ENCODE results near the gene PKD2L1.
A peak's percentile ranks its signal among the peaks of the same experiment; 100 is the strongest.
"Not testable (repeated sequence)": the region's sequence is repeated elsewhere in the genome, so short reads cannot be mapped to it uniquely, and the experiment has no call there.

The PKD2L1 gene

GRCh38 chr10:100291356-100291755 is 38.7 kb downstream of the PKD2L1 start:
- FAIRE-seq (no peak), DNase-seq (ENCODE audit: insufficient read length, low spot score) (no peak)
- no peak for TF ChIP-seq CTCF (IDR thresholded peaks at IDR 0.05; ENCODE audit: insufficient read depth, missing control alignments)

GRCh38 chr10:100289641-100290040 is 40.4 kb downstream of the PKD2L1 start:
- DNase-seq (ENCODE audit: insufficient read length, low spot score) (no peak), FAIRE-seq (no peak)
- no peak for TF ChIP-seq CTCF (IDR thresholded peaks at IDR 0.05; ENCODE audit: insufficient read depth, missing control alignments)

GRCh38 chr10:100288196-100288595 is 41.8 kb downstream of the PKD2L1 start:
- no peak for FAIRE-seq
- no peak for DNase-seq (ENCODE audit: insufficient read length, low spot score)
- TF ChIP-seq CTCF (IDR thresholded peaks at IDR 0.05; ENCODE audit: insufficient read depth, missing control alignments): no peak

GRCh38 chr10:100287756-100288155 is 42.3 kb downstream of the PKD2L1 start:
- DNase-seq (ENCODE audit: insufficient read length, low spot score): no peak
- FAIRE-seq: no peak
- no peak for TF ChIP-seq CTCF (IDR thresholded peaks at IDR 0.05; ENCODE audit: insufficient read depth, missing control alignments)

- DNase-seq (ENCODE audit: insufficient read length, low spot score) (peak; percentile 97), FAIRE-seq (no peak)
- TF ChIP-seq CTCF (IDR thresholded peaks at IDR 0.05; ENCODE audit: insufficient read depth, missing control alignments): no peak
These were observed 43.7 kb downstream of the PKD2L1 start, which contains the start of gene BLOC1S2 for GRCh38 chr10:100286051-100287033. TSS of gene BLOC1S2 (minus strand) at chr10:100286680. CDS start at chr10:100286659, 21 bp downstream.

GRCh38 chr10:100285326-100285725 is 44.7 kb downstream of the PKD2L1 start:
- DNase-seq (ENCODE audit: insufficient read length, low spot score); FAIRE-seq: not testable (repeated sequence)

- DNase-seq (ENCODE audit: insufficient read length, low spot score): no peak
- no peak for TF ChIP-seq CTCF (IDR thresholded peaks at IDR 0.05; ENCODE audit: insufficient read depth, missing control alignments)
- FAIRE-seq: no peak
These were observed 47.1 kb downstream of the PKD2L1 start for GRCh38 chr10:100282907-100283306.

- DNase-seq (ENCODE audit: insufficient read length, low spot score); FAIRE-seq: not testable (repeated sequence)
These were observed 53.1 kb downstream of the PKD2L1 start for GRCh38 chr10:100276971-100277370.
